ENCODE results near the gene TAF8. TPM values are rescaled to one million over a fixed set of nuclear protein-coding genes. Genes with fewer than 3 reads are reported as not detected.

Gene TAF8
- total RNA-seq, 1 donor from 2014 or later, result 12.6 TPM

GRCh38 chr6:42075159-42075838 is 25.0 kb downstream of the TAF8 start:
- DNase-seq (ENCODE audit: low read depth), result peak; percentile 41
- H3K27me3 ChIP-seq (ENCODE audit: control insufficient read depth, insufficient read depth, low read length), result no peaks in the 10 kb centered on the region
- H3K36me3 ChIP-seq (ENCODE audit: control insufficient read depth, insufficient read depth, low read length), result no peaks in the 10 kb centered on the region
- H3K4me3 ChIP-seq (ENCODE audit: low read depth, low read length), result no peak overlapping the region
- TF ChIP-seq, protein P1, sequence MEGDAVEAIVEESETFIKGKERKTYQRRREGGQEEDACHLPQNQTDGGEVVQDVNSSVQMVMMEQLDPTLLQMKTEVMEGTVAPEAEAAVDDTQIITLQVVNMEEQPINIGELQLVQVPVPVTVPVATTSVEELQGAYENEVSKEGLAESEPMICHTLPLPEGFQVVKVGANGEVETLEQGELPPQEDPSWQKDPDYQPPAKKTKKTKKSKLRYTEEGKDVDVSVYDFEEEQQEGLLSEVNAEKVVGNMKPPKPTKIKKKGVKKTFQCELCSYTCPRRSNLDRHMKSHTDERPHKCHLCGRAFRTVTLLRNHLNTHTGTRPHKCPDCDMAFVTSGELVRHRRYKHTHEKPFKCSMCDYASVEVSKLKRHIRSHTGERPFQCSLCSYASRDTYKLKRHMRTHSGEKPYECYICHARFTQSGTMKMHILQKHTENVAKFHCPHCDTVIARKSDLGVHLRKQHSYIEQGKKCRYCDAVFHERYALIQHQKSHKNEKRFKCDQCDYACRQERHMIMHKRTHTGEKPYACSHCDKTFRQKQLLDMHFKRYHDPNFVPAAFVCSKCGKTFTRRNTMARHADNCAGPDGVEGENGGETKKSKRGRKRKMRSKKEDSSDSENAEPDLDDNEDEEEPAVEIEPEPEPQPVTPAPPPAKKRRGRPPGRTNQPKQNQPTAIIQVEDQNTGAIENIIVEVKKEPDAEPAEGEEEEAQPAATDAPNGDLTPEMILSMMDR (IDR thresholded peaks at IDR 0.05; ENCODE audit: insufficient read depth, low read length, poor library complexity, severe bottlenecking), result peak; percentile 88

GRCh38 chr6:42078386-42078785 is 28.1 kb downstream of the TAF8 start:
- no peaks in the 10 kb centered on the region for H3K27me3 ChIP-seq (ENCODE audit: control insufficient read depth, insufficient read depth, low read length)
- no peak for DNase-seq (ENCODE audit: low read depth)
- H3K4me3 ChIP-seq (ENCODE audit: low read depth, low read length), result no peak overlapping the region
- H3K36me3 ChIP-seq (ENCODE audit: control insufficient read depth, insufficient read depth, low read length), result peaks cover 1% of the 10 kb centered on the region
- TF ChIP-seq, protein P1 (IDR thresholded peaks at IDR 0.05; ENCODE audit: insufficient read depth, low read length, poor library complexity, severe bottlenecking), result no peak

DNA sequence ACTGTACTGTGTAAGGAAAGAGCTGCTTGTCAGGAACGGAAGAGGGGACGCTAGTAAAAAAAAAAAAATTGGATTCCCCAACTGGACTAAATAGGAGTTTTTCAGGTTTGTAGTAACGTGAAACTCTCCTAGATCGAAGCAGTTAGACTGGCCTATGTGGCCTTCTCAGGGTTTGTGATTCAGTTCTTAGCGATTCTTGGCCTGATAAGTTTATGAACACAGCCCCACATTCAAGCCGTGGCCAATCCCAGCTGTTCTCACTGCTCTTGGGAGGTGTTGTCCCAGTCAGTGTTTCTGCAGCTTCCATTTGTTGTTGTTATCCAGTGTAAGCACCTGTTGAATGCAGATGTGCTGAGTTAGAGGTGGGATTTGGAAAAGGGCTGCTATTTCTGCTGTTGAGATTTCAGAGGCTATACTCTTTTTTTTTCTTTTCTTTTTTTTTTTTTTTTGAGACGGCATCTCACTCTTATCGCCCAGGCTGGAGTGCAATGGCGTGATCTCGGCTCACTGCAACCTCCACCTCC is 29.7 kb downstream of the TAF8 start:
- DNase-seq (ENCODE audit: low read depth), result no peak
- Histone ChIP-seq H3K4me3 (ENCODE audit: low read depth, low read length) (no peak overlapping the region), H3K36me3 (ENCODE audit: control insufficient read depth, insufficient read depth, low read length) (peaks cover 1% of the 10 kb centered on the region), H3K27me3 (ENCODE audit: control insufficient read depth, insufficient read depth, low read length) (no peaks in the 10 kb centered on the region)
- TF ChIP-seq, protein P1 (IDR thresholded peaks at IDR 0.05; ENCODE audit: insufficient read depth, low read length, poor library complexity, severe bottlenecking), result no peak

DNA sequence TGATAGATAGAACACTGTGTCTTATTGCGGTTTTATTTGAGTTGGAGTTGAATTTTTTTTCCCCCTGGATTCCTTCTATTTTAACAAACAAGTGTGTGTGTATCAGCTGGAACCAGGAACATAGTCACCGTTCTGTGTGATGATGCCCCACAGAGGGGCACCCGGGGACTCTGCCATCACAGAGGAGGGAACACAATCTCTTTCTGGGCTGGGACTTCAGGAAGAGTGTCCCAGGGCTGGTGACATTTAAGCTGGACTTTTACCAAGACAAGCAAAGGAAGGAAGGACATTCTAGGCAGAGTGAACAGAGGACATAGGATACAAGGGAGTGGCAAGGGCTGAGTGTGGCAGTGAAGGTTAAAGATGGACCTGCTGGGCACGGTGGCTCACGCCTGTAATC is 33.2 kb downstream of the TAF8 start:
- DNase-seq (ENCODE audit: low read depth), result no peak
- Histone ChIP-seq H3K36me3 (ENCODE audit: control insufficient read depth, insufficient read depth, low read length) (peaks cover 1% of the 10 kb centered on the region), H3K4me3 (ENCODE audit: low read depth, low read length) (no peak overlapping the region), H3K27me3 (ENCODE audit: control insufficient read depth, insufficient read depth, low read length) (no peaks in the 10 kb centered on the region)
- TF ChIP-seq, protein P1 (IDR thresholded peaks at IDR 0.05; ENCODE audit: insufficient read depth, low read length, poor library complexity, severe bottlenecking), result no peak

- TF ChIP-seq, protein P1 (IDR thresholded peaks at IDR 0.05; ENCODE audit: insufficient read depth, low read length, poor library complexity, severe bottlenecking), result peak; percentile 18
- Histone ChIP-seq H3K4me3 (ENCODE audit: low read depth, low read length) (no peak overlapping the region), H3K36me3 (ENCODE audit: control insufficient read depth, insufficient read depth, low read length) (peaks cover 1% of the 10 kb centered on the region), H3K27me3 (ENCODE audit: control insufficient read depth, insufficient read depth, low read length) (no peaks in the 10 kb centered on the region)
- DNase-seq (ENCODE audit: low read depth), result no peak
These were observed 34.6 kb downstream of the TAF8 start for GRCh38 chr6:42084889-42085288.
